ENCODE results near the gene PRADC1.
A peak's percentile ranks its signal among the peaks of the same experiment; 100 is the strongest.

PRADC1 gene

DNA sequence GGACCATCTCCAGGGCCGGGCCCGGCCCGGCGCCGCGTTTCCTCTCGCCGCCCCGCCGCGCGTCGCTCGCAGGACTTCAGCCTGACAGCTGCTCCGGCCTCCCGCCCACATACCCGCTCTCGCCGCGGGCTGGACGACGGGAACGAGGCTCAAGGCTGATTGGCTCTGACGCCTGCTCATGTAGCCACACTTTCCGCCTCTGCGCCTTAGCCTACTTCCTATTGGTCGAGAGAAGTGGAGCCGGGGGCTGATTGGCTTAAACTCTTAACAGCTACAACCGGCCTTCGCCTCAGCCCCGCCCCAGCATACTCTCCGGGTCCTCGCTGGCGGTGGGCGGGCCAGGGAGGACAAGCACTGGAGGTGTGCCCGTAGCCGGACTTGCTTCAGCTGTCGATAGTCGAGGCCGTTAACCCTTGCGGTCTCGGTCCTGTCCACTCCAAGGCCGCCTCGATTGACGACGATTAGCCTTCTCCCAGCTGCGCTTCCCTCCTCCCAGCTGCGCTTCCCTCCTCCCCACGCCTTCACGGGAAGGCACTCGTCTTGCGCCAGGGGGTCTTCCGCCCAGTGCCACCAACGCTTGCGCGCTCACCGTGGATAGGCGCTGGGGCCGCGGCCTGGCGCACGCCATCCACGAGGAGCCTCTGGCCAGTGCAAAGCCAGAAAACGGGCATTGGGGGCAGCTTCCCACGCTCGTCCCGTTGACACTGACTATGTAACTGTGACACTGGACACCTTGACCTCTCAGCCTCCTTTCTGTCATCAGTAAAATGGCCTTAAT is at the start of gene PRADC1:
PRADC1 (minus strand) TSS at position 86 of the 778 bp plus-strand sequence; CDS start at position 7, 79 bp downstream.
- Histone ChIP-seq H3K4me3 (ENCODE audit: low read depth, low read length) (peak within 1 kb of the TSS; percentile 85), H3K79me2 (ENCODE audit: control insufficient read depth, insufficient read depth, low read length, unreplicated experiment) (peaks cover 42% of the 10 kb centered on the region), H3K27ac (ENCODE audit: low read depth, low read length) (peak within 1 kb of the TSS; percentile 73), H3K27me3 (ENCODE audit: insufficient read depth, low read length) (no peaks in the 10 kb centered on the region), H2AFZ (ENCODE audit: low read length, unreplicated experiment) (peak within 1 kb of the TSS; percentile 73), H3K36me3 (ENCODE audit: insufficient read depth, low read length) (peaks cover 4% of the 10 kb centered on the region; the same call in 1 of the 2 replicates), H3K4me1 (ENCODE audit: control insufficient read depth, insufficient read depth, low read length, unreplicated experiment) (peaks cover 20% of the 10 kb centered on the region)

DNA sequence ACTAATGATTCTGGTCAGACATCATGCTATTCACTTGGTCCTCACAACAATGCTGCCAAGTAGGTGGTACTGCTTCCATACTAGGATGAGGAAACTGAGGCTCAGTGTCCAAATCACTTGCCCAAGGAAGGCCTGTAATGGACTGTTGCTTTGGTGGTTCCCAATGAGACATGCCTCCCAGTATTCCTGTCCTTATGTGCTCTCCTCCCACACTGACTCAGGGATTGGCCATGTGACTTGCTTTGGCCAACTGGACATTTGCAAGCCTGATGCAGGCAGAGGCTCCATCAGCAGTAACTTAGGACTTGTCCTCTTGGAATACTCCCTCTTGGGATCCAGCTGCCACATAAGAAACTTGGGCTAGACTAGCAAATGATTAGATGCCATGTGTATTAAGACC is 48.2 kb upstream of the PRADC1 start:
- Histone ChIP-seq H3K27me3 (ENCODE audit: insufficient read depth, low read length) (peaks cover 5% of the 10 kb centered on the region; the same call in 1 of the 2 replicates), H3K4me3 (ENCODE audit: low read depth, low read length) (no peak overlapping the region), H3K36me3 (ENCODE audit: insufficient read depth, low read length) (no peaks in the 10 kb centered on the region), H3K79me2 (ENCODE audit: control insufficient read depth, insufficient read depth, low read length, unreplicated experiment) (peaks cover 12% of the 10 kb centered on the region), H2AFZ (ENCODE audit: low read length, unreplicated experiment) (no peak overlapping the region), H3K27ac (ENCODE audit: low read depth, low read length) (no peak overlapping the region), H3K4me1 (ENCODE audit: control insufficient read depth, insufficient read depth, low read length, unreplicated experiment) (peaks cover 13% of the 10 kb centered on the region)

- Histone ChIP-seq H3K79me2 (ENCODE audit: control insufficient read depth, insufficient read depth, low read length, unreplicated experiment) (peaks cover 12% of the 10 kb centered on the region), H3K27me3 (ENCODE audit: insufficient read depth, low read length) (no peaks in the 10 kb centered on the region), H3K36me3 (ENCODE audit: insufficient read depth, low read length) (no peaks in the 10 kb centered on the region), H3K4me1 (ENCODE audit: control insufficient read depth, insufficient read depth, low read length, unreplicated experiment) (peaks cover 10% of the 10 kb centered on the region), H3K4me3 (ENCODE audit: low read depth, low read length) (no peak overlapping the region), H3K27ac (ENCODE audit: low read depth, low read length) (no peak overlapping the region), H2AFZ (ENCODE audit: low read length, unreplicated experiment) (no peak overlapping the region)
These were observed 46.8 kb upstream of the PRADC1 start for GRCh38 chr2:73279852-73280251.

DNA sequence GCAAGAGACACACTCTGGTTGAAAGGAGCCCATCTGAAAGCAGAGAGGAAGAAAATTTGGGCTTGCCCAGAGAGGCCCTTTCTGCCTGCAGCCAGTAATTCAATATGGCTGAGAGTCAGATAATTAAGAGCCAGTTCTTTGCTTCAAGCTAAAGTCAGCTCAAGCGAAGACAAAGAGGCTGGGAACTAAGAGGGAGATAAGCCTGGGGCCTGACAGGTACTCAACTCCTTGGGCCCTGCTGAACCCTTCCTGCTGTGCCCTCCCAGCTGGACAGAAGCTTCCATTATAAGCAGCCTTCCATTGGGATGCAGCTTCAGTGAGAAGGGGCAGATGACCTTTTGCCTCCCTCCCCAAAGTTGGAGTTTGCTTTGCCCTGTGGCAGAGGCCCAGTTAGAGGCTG is 39.2 kb upstream of the PRADC1 start:
- Histone ChIP-seq H3K36me3 (ENCODE audit: insufficient read depth, low read length) (no peaks in the 10 kb centered on the region), H3K27ac (ENCODE audit: low read depth, low read length) (no peak overlapping the region), H3K4me3 (ENCODE audit: low read depth, low read length) (no peak overlapping the region), H2AFZ (ENCODE audit: low read length, unreplicated experiment) (no peak overlapping the region), H3K27me3 (ENCODE audit: insufficient read depth, low read length) (peaks cover 10% of the 10 kb centered on the region), H3K4me1 (ENCODE audit: control insufficient read depth, insufficient read depth, low read length, unreplicated experiment) (no peaks in the 10 kb centered on the region), H3K79me2 (ENCODE audit: control insufficient read depth, insufficient read depth, low read length, unreplicated experiment) (no peaks in the 10 kb centered on the region)

DNA sequence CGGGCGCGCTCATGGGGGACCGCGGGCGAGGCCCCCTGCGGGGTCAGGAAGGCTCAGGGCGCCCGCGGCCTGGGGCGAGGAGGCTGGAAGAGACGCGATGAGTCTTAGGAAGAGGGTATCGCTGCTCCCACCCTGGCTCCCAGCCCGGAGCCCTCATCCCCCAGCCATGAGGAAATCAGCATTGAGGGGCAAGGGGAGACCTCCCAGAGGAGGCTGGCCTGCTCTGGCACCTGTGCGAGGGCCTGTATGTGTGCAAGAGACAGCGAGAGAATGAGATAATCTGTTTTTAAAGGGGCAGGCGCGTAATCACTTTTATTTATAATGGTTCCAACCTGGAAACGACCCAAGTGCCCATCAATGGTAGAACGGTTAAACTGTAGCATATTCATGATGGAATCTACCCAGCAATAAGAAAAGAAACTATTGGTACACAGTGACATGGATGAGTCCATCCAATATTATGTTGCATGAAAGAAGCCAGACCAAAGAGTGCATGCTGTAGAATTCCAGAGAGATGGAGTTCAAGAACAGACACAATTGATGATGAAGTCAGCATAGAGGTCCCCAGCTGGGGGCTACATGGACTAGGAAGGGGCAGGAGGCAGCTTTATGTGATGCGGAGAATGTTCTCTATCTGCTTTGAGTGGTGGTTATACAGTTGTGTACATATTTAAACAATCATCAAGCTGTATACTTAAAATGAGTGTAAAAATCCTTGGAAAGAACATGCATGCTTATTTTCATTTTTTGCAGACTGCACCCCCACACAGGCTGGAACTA is 36.8 kb upstream of the PRADC1 start:
- H3K36me3 ChIP-seq (ENCODE audit: insufficient read depth, low read length), result no peaks in the 10 kb centered on the region
- H3K79me2 ChIP-seq (ENCODE audit: control insufficient read depth, insufficient read depth, low read length, unreplicated experiment), result no peaks in the 10 kb centered on the region
- no peaks in the 10 kb centered on the region for H3K4me1 ChIP-seq (ENCODE audit: control insufficient read depth, insufficient read depth, low read length, unreplicated experiment)
- H3K4me3 ChIP-seq (ENCODE audit: low read depth, low read length), result no peak overlapping the region
- peaks cover 10% of the 10 kb centered on the region for H3K27me3 ChIP-seq (ENCODE audit: insufficient read depth, low read length)
- H3K27ac ChIP-seq (ENCODE audit: low read depth, low read length), result no peak overlapping the region
- H2AFZ ChIP-seq (ENCODE audit: low read length, unreplicated experiment), result no peak overlapping the region

- no peaks in the 10 kb centered on the region for H3K4me1 ChIP-seq (ENCODE audit: control insufficient read depth, insufficient read depth, low read length, unreplicated experiment)
- no peaks in the 10 kb centered on the region for H3K36me3 ChIP-seq (ENCODE audit: insufficient read depth, low read length)
- H3K27ac ChIP-seq (ENCODE audit: low read depth, low read length), result no peak overlapping the region
- H3K4me3 ChIP-seq (ENCODE audit: low read depth, low read length), result peak overlapping the region; percentile 56; the same call in 1 of the 2 replicates
- H3K79me2 ChIP-seq (ENCODE audit: control insufficient read depth, insufficient read depth, low read length, unreplicated experiment), result no peaks in the 10 kb centered on the region
- H2AFZ ChIP-seq (ENCODE audit: low read length, unreplicated experiment), result no peak overlapping the region
- peaks cover 10% of the 10 kb centered on the region for H3K27me3 ChIP-seq (ENCODE audit: insufficient read depth, low read length)
These were observed 36.0 kb upstream of the PRADC1 start for GRCh38 chr2:73268830-73269685.

- Histone ChIP-seq H3K4me3 (ENCODE audit: low read depth, low read length) (peak overlapping the region; percentile 56; the same call in 1 of the 2 replicates), H3K79me2 (ENCODE audit: control insufficient read depth, insufficient read depth, low read length, unreplicated experiment) (no peaks in the 10 kb centered on the region), H3K27me3 (ENCODE audit: insufficient read depth, low read length) (peaks cover 10% of the 10 kb centered on the region), H3K4me1 (ENCODE audit: control insufficient read depth, insufficient read depth, low read length, unreplicated experiment) (no peaks in the 10 kb centered on the region), H3K36me3 (ENCODE audit: insufficient read depth, low read length) (no peaks in the 10 kb centered on the region), H2AFZ (ENCODE audit: low read length, unreplicated experiment) (no peak overlapping the region), H3K27ac (ENCODE audit: low read depth, low read length) (no peak overlapping the region)
These were observed 35.4 kb upstream of the PRADC1 start for GRCh38 chr2:73268366-73268829.

GRCh38 chr2:73267008-73267407 is 34.0 kb upstream of the PRADC1 start:
- no peaks in the 10 kb centered on the region for H3K79me2 ChIP-seq (ENCODE audit: control insufficient read depth, insufficient read depth, low read length, unreplicated experiment)
- no peaks in the 10 kb centered on the region for H3K4me1 ChIP-seq (ENCODE audit: control insufficient read depth, insufficient read depth, low read length, unreplicated experiment)
- H3K27me3 ChIP-seq (ENCODE audit: insufficient read depth, low read length), result peaks cover 10% of the 10 kb centered on the region
- no peak overlapping the region for H3K4me3 ChIP-seq (ENCODE audit: low read depth, low read length)
- H2AFZ ChIP-seq (ENCODE audit: low read length, unreplicated experiment), result no peak overlapping the region
- H3K27ac ChIP-seq (ENCODE audit: low read depth, low read length), result no peak overlapping the region
- no peaks in the 10 kb centered on the region for H3K36me3 ChIP-seq (ENCODE audit: insufficient read depth, low read length)

- Histone ChIP-seq H3K4me1 (ENCODE audit: control insufficient read depth, insufficient read depth, low read length, unreplicated experiment) (no peaks in the 10 kb centered on the region), H3K27ac (ENCODE audit: low read depth, low read length) (no peak overlapping the region), H3K27me3 (ENCODE audit: insufficient read depth, low read length) (peaks cover 10% of the 10 kb centered on the region), H3K36me3 (ENCODE audit: insufficient read depth, low read length) (no peaks in the 10 kb centered on the region), H3K79me2 (ENCODE audit: control insufficient read depth, insufficient read depth, low read length, unreplicated experiment) (no peaks in the 10 kb centered on the region), H3K4me3 (ENCODE audit: low read depth, low read length) (no peak overlapping the region), H2AFZ (ENCODE audit: low read length, unreplicated experiment) (no peak overlapping the region)
These were observed 33.2 kb upstream of the PRADC1 start for GRCh38 chr2:73266061-73266901.
